ENCODE data around the gene NAT14.
"Not testable (repeated sequence)": the region's sequence is repeated elsewhere in the genome, so short reads cannot be mapped to it uniquely, and the experiment has no call there.

NAT14 gene

DNA sequence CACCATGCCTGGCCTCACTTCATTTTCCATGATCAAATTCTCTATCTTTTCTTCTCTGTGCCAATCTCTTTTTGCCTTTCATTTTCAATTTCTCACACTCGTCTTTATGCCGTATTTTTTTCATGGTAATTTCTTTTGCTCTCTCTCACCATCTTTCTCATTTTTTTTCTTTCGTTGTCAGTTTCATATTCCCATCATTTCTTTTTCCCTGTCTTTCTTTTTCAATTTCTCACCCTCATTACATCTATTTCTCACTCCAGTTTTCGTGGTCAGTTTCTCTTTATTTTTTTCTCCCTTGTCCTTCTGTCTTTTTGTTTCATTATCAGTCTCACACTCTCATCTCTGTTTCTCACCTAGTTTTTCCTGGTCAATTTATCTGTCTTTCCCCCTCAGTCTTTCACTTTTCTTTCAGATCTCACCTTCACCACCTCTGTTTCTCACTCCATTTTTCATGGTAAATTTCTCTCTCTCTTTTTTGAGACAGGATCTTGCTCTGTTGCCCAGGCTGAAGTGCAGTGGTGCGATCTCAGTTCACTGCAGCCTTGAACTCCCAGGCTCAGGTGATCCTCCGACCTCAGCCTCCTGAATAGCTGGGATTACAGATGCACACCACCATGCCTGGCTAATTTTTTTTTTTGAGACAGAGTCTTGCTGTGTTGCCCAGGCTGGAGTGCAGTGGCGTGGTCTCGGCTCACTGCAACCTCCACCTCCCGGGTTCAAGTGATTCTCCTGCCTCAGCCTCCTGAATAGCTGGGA is 17.4 kb downstream of the NAT14 start:
- no peak for DNase-seq (ENCODE audit: low read depth in 2 of 2)

DNA sequence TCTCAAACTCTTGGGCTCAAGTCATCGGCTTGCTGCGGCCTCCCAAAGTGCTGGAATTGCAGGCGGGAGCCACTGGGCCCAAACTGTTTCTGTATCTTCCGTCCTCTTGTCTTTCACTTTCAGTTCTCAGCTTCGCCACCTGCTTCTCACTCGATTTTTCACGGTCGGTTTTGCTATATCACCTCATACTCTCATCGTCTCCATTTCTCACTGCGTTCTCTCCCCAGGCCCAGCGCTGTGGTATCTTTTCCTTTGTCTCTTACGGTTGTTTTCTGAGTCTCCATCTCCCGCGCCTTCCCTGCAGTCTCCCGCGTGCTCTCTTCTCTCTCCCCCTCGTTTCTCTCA is 18.1 kb downstream of the NAT14 start:
- no peak for DNase-seq (ENCODE audit: low read depth in 2 of 2)

DNA sequence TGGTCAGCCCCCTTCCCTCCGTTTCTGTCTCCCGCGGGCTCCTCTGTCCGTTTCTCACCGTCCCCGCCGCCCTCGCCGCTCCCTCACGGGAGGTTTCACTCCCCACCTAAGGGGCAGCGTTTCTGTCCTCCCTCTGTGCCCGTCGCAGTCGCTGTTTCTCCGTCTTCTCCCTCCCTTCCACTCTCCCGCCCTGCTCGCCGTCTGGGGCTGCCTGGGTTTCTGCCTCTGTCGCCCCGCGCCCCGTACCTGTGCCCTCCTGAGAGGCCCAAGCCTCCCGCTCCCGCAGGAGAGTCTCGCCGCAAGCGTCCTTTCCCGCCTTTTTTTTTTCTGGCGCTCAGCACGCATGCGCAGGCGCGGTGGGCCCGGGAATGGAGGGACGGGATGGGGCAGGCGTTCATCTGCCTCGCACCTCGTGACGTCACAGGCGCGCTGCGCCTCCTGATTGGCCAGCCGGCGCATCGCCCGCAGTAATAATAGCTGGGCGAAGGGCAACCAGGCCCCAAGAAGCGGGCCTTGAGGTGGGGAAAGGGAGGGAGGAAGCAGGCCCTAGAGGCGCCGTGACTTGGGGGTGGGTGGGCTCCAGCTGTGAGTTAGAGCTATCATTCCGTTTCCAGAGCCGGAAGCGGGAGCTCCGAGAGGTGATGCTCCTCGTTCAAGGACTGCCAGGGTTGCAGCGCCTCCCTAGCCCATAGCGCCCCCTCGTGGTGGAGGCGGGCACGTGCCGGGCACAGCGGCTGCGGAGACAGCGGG is 18.7 kb downstream of the NAT14 start:
- peak; percentile 86 to 90 for DNase-seq (ENCODE audit: low read depth in 2 of 2)

DNA sequence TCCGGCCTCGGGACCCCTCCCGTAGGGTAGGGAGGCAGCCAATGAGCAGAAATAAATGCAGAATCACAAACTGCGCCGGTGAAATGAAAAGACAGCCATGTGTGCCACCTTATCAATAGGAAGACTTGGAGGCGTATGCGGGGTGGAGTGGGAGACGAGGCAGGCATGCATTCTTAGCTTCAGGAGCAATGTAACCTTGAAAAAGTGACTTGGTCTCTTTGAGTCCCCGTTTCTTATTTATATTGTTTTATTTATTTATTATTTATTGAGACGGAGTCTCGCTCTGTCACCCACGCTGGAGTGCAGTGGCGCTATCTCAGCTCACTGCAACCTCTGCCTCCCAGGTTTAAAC is 19.2 kb downstream of the NAT14 start:
- DNase-seq (ENCODE audit: low read depth in 2 of 2) = no peak

DNA sequence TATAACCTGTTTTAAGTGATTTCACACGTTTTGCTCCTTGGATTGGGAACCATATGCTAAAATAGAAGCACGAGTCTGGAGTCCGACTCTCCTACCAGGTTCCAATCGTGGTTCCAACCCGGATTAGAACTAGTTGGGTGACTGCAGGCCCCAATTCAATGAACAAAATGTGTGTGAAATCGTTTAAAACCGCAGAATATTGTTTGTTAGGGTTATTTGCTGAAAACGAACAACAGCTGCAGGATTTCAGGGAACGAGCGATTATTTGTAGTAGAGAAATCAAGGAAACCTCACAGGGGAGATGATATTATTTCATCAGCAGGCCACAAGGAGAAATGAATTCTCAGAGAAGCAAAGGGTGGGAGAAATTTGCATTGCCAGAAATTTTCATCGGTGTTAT is 20.0 kb downstream of the NAT14 start:
- DNase-seq (ENCODE audit: low read depth in 2 of 2) = no peak

DNA sequence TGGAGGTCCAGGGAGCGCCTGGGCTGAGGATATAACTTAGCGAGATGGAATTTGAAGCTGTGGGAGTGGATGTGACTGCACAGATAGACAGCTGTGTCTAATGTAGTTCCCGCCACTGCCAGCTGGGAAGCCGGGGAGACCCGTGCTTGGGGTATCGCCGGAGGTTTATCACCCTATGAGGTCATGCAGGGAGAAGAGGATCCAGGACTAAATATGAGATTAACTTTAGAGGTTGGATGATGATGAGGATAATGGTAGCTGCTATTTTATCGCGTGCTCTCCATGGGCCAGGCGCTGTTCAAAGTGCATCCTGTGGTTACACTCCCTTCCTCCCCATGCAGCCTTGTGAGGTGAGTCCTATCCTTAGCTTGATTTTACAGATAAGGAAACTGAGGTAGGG is 23.1 kb downstream of the NAT14 start:
- DNase-seq (ENCODE audit: low read depth in 2 of 2) = no peak

DNA sequence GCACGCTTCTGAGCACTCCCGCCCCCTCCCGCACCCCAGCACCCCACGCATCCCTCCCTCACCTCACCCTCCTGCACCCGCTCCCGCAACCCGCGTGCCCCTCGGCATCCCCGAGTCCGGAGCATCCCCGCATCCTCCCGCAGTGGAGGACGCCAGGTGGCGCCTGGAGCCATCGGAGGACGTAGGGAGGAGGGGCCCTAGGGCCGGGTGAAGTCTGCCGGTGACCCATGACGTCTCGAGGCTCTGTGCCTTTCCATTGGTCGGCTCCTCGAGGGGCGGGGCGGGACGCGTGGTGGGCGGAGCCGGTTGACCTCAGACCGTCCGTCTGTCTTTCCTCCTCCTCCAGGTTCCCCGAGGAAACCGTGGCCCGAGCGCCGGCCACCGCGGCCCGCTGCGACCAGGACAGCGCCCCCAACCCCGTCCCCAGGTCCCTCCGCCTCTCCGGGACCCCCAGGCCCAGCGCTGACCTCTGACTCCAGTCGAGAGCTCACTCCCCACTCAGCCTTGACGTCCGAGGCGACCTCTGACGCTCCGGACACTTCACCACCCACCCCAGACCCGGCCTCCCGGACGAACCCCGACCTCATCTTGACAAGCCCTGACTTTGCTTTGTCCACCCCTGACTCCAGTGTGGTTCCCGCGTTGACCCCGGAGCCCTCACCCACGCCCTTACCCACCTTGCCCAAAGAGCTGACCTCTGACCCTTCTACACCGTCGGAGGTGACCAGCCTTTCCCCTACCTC is 32.1 kb downstream of the NAT14 start:
- DNase-seq (ENCODE audit: low read depth in 2 of 2) = peak; percentile 80 to 88

DNA sequence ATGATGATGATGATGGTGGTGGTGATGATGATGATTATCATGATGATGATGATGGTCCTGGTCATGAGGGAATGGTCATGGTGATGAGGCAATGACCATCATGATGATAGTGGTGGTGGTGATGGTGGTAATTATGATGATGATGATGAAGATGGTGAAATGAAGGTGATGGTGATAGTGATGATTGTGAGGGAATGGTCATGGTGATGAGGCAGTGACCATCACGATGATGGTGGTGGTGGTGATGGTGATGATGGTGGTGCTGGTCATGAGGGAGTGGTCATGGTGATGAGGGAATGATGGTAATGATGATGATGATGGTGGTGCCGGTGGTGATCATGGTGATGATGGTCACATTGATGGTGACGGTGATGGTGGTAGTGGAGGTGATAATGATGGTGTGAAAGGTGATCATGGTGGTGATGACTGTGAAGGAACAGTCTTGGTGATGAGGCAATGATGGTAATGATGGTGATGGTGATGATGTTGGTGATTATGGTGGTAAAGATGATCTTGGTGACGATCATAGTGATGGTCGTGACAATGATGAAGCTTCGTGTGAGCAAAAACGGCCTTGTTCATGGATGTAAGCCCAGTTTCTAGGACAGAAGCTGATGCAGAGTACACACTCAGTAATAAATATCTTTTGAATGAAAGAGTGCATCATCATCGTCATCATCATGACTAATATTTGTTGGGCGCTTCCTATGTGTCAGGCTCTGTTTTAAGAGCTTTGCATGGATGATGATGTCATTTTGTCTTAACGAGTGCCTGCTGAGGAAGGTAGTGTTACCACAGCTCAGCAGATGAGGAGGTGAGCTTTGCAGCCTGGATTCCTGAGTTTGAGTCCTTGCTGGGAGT is 34.7 kb downstream of the NAT14 start:
- DNase-seq (ENCODE audit: low read depth in 2 of 2) = no peak

DNA sequence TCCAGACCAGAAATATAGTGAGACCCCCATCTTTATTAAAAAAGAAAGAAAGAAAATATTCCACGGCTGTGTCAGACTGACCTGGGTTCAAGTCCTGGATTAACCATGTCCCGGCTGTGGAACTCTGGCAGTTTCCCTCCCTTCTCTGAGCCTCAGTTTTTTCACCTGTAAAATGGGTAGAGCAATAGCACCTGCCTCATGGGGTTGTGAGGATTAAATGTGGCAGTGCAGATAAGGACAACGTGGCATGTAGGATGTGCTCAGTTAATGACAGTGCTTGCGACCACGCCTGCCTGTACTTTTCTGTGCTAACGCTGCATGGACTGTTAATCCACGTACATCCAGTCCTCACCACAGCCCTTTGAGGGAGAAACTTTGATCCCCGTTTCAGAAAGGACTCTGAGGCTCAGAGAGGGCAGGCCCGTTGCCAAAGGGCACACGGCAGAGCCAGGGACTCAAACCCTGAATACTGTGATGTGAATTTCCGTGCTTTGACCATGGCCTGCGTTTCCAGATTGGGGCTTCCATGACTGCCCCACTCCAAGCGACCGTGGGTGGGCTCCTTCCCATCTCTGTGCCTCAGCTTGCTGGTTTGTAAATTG is 35.8 kb downstream of the NAT14 start:
- no peak for DNase-seq (ENCODE audit: low read depth in 2 of 2)

DNA sequence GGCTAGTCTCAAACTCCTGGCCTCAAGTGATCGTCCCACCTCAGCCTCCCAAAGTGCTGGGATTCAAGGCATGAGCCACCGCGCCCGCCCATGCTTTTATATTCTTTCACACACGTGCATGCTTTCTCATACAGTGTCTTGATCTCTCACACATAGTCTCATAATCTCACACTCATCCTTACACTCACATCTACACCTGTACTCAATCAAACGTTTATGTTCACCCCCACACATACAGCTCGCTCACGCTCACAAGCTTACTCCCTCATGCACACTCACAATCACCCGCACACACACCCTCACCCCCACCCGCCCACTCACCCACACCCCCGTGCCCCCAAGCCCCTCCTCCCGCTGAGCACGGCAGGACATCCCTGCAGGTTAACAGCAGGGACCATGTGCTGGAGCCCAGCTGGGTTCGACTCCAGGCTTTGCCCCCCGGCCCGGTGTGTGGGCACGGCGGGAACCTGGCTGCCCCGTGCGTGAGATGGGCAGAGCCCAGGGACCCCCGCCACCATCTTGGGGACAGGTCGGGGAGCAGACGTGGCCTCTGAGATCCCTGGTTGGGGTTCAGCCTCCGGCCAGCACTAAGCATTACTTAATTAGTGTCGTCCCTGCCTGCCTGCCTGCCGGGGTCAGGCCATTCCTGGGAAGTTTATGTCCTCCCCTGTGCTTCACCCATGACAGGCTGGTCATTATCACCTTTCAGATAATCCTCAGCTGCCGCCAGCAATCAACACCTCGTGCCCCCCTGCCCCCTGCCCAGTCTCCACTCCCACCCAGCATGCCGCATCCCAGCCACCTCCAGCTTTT is 40.5 kb downstream of the NAT14 start:
- DNase-seq (ENCODE audit: low read depth in 2 of 2) = no peak

DNA sequence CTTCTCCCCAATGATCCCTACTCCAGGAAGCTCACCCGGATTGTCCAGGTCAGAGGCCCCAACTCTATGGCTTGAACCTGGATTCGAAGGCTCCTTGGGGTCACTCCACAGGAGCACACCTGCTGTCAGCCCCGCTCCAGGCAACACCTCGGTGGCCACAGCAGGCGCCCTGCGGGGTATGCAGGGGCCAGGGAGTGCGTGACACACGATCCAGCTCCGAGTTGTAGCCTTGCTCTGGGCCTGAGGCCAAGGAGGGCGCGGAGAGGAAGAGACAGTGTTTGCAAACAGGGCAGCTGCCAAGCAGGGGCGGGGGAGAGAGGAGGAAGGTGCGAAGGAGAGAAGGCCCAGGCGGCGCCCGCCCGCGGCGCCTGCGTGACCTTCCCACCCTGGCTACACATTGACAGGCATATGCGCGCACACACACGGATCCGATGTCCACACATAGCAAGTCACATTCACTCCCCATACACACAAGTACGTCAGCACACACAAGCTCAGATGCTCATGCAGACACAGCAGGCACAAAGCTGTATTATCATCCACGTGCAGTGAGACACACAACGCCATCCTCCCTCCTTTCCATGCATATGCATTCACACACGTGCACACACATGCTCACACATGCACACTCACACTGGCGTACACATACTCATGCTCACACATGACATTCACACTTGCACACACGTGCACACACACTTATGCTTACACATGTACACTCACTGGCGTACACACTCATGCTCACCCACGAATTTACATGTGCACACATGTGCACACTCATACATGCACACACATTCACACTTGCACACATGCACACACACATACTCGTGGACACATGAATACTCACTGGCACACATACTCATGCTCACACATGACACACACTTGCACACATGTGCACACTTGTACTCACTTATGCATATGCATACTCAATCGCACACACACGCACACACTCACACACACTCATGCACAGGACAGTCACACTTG is 41.5 kb downstream of the NAT14 start:
- DNase-seq (ENCODE audit: low read depth in 2 of 2) = no peak

DNA sequence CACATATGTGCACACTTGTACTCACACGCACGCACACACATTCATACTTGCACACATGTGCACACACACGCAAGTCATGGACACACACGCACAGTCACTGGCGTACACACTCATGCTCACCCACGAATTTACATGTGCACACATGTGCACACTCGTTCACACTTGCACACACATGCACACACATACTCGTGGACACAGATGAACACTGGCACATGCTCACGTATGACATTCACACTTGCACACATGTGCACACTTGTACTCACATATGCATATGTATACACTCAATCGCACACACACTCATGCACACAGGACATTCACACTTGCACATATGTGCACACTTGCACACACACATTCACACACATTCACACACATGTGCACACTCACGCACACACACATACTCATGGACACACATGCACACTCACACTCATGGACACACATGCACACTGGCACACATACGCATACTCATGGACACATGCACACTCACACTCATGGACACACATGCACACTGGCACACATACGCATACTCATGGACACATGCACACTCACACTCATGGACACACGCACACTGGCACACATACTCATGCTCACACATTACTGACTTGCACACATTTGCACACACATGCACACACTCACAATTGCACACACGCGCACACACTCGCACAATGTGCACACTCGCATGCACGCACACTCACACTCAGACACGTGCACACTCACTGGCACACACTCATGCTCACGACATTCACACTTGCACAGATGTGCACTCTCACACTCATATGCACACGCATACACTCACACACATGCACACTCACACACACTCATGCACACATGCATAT is 42.4 kb downstream of the NAT14 start:
- DNase-seq (ENCODE audit: low read depth in 2 of 2) = no peak

DNA sequence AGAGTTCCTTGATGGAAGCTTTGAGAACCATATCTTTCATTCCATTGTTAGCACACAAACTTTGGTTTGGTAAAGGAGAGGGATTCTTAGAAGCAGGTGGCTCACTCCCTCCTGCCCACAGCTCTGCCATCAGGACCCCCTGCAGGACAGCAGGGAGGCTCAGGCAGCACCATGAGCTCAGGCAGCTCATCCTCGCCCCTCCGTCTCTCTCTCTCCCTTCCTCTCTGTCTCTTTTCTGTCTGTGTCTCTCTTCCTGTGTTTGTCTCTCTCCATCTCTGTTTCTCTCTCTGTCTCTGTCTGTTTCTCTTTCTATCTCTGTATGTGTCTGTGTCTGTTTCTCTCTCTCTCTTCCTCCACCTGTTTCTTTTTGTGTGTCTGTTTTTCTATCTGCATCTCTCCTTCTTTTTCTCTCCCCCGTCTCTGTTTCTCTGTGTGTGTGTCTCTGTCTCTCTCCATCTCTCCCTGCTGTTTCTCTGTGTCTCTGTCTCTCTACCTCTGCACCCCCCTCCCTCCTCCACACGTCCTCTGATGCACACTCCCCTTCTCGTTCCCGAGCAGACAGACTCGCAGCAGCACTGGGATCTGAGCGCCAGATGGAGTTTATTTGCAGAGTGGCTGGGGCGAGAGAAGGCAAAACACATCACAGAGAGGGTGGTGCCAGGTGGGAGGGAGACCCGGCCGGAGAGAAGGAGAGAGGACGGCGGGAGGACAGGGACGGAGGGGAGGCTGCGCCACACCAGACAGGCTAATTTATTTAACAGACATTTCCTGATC is 43.2 kb downstream of the NAT14 start:
- no peak for DNase-seq (ENCODE audit: low read depth in 2 of 2)

DNA sequence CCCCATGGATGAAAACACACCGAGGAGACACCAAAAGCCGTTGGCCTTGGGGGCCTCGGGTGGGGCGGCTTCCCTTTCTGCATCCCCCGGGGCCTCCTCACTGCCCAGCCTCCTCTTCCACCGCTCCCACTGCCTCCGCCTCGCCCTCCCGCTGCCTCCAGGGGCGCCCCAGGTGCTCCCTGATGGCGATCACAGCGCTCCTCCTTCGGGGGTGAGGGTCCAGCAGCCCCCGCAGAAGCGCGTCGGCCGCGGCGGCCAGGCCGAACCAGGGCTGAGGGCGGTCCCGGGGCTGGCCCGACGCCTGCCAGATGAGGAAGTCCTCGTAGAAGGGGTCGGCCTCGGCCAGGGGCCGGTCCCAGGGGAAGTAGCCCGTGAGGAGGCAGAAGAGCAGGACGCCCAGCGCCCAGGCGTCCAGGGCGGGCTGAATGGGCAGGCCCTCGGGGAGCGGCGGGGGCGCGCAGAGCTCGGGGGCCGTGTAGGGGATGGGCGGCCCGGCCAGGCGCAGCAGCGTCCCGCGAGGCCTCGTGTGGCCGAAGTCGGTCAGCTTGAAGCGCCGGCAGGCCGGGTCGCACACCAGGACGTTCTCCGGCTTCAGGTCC is 44.7 kb downstream of the NAT14 start:
- no peak for DNase-seq (ENCODE audit: low read depth in 2 of 2)

DNA sequence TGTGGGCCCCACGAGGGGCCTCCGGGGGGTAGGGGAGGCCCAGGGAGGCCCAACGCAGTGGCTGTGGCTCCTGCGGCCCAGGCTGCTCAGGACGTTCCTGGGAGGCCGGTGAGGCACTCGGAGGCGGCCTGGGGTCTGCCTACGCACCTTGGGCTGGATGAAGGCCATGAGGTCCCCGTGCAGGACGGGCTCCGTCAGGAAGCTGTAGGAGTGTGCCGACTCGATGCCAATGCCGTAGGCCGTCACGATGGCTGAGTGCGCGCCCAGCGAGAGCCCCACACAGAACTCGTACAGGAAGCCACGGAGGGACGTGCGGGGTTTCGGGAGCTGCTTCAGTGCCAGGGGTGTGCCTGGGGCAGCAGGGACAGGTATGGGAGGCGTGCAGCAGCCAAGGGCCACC is 46.0 kb downstream of the NAT14 start:
- no peak for DNase-seq (ENCODE audit: low read depth in 2 of 2)

DNA sequence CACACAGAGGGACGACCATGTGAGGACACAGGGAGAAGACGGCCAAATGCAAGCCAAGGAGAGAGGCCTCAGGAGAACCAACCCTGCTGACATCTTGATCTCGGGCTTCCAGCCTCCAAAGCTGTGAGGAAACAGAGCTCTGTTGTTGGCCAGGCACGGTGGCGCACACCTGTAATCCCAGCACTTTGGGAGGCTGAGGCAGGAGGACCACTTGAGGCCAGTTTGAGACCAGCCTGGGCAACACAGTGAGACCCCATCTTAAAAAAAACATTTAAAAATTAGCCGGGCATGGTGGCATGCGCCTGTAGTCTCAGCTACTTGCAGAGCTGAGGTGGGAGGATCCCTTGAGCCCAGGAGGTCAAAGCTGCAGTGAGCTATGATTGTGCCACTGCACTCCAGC is 49.3 kb downstream of the NAT14 start:
- not testable (repeated sequence) for DNase-seq (ENCODE audit: low read depth in 2 of 2)
